ENCODE measurements around the gene RTKN. TPM values are rescaled to one million over a fixed set of nuclear protein-coding genes. Genes with fewer than 3 reads are reported as not detected.

RTKN gene
- total RNA-seq, 2 donors from 2014 or later = 83.6 to 117 TPM

- Histone ChIP-seq H3K27me3 (ENCODE audit: control insufficient read depth, insufficient read depth, low read length, poor library complexity, severe bottlenecking) (no peaks in the 10 kb centered on the region), H3K9ac (ENCODE audit: extremely low read depth, low read length, poor library complexity, severe bottlenecking) (no peak overlapping the region), H3K4me1 (ENCODE audit: control insufficient read depth, insufficient read depth, low read length) (peaks cover 6% of the 10 kb centered on the region), H3K36me3 (ENCODE audit: control insufficient read depth, insufficient read depth, low read length) (peaks cover 37% of the 10 kb centered on the region), H3K9me3 (ENCODE audit: control insufficient read depth, low read length) (no peaks in the 10 kb centered on the region), H3K4me3 (ENCODE audit: low read length) (no peak overlapping the region), H3K27ac (ENCODE audit: low read depth, low read length) (no peak overlapping the region)
- H3K4me3 Mint-ChIP-seq = no peak overlapping the region
- 93% methylated on average over 3 of the region's 3 CpGs; no CpG with 5 or more reads in 1 of the 2 experiments for WGBS, 2 experiments (ENCODE audit: insufficient coverage in 1 of 2, insufficient read length in 1 of 2)
- H3K4me1 Mint-ChIP-seq = peaks cover 32% of the 10 kb centered on the region
- no peak overlapping the region for H3K27ac Mint-ChIP-seq
- no peak for TF ChIP-seq CTCF (conservative IDR thresholded peaks at IDR 0.05)
- peaks cover 18% of the 10 kb centered on the region for H3K36me3 Mint-ChIP-seq (ENCODE audit: low read depth)
- H3K9me3 Mint-ChIP-seq = no peaks in the 10 kb centered on the region
- DNase-seq = no peak
- H3K27me3 Mint-ChIP-seq (ENCODE audit: insufficient read depth) = no peaks in the 10 kb centered on the region
Observed at GRCh38 chr2:74381751-74382150, 60.0 kb downstream of the RTKN start.

GRCh38 chr2:74379851-74380789 is 61.6 kb downstream of the RTKN start, which contains the start of gene DCTN1:
TSS of gene DCTN1 (minus strand) at chr2:74380311. CDS start at chr2:74380037, 274 bp downstream.
- Mint-ChIP-seq H3K9me3 (no peaks in the 10 kb centered on the region), H3K36me3 (ENCODE audit: low read depth) (peaks cover 30% of the 10 kb centered on the region), H3K27ac (peak within 1 kb of the TSS; percentile 95), H3K4me1 (peaks cover 33% of the 10 kb centered on the region), H3K27me3 (ENCODE audit: insufficient read depth) (no peaks in the 10 kb centered on the region), H3K4me3 (peak within 1 kb of the TSS; percentile 57)
- peaks cover 6% of the 10 kb centered on the region for H3K4me1 ChIP-seq (ENCODE audit: control insufficient read depth, insufficient read depth, low read length)
- H3K27me3 ChIP-seq (ENCODE audit: control insufficient read depth, insufficient read depth, low read length, poor library complexity, severe bottlenecking) = no peaks in the 10 kb centered on the region
- TF ChIP-seq CTCF (conservative IDR thresholded peaks at IDR 0.05) = no peak
- H3K9me3 ChIP-seq (ENCODE audit: control insufficient read depth, low read length) = no peaks in the 10 kb centered on the region
- H3K4me3 ChIP-seq (ENCODE audit: low read length) = peak within 1 kb of the TSS; percentile 77
- H3K9ac ChIP-seq (ENCODE audit: extremely low read depth, low read length, poor library complexity, severe bottlenecking) = peak within 1 kb of the TSS; percentile 28
- peaks cover 44% of the 10 kb centered on the region for H3K36me3 ChIP-seq (ENCODE audit: control insufficient read depth, insufficient read depth, low read length)
- 8 to 23% methylated on average over 5 to 14 of the region's 14 CpGs for WGBS, 2 experiments (ENCODE audit: insufficient coverage in 1 of 2, insufficient read length in 1 of 2)
- no peak within 1 kb of the TSS for H3K27ac ChIP-seq (ENCODE audit: low read depth, low read length)
- peak; percentile 91 for DNase-seq

- no peaks in the 10 kb centered on the region for H3K27me3 Mint-ChIP-seq (ENCODE audit: insufficient read depth)
- H3K27me3 ChIP-seq (ENCODE audit: control insufficient read depth, insufficient read depth, low read length, poor library complexity, severe bottlenecking) = no peaks in the 10 kb centered on the region
- DNase-seq = no peak
Observed at GRCh38 chr2:74378007-74378406, 63.7 kb downstream of the RTKN start.

More at GRCh38 chr2:74378007-74378406, 63.7 kb downstream of the RTKN start:
- H3K4me1 ChIP-seq (ENCODE audit: control insufficient read depth, insufficient read depth, low read length) = peaks cover 18% of the 10 kb centered on the region
- Mint-ChIP-seq H3K36me3 (ENCODE audit: low read depth) (peaks cover 21% of the 10 kb centered on the region), H3K9me3 (no peaks in the 10 kb centered on the region), H3K27ac (no peak overlapping the region), H3K4me1 (peaks cover 52% of the 10 kb centered on the region), H3K4me3 (no peak overlapping the region)
- no peak overlapping the region for H3K9ac ChIP-seq (ENCODE audit: extremely low read depth, low read length, poor library complexity, severe bottlenecking)
- WGBS, 2 experiments (ENCODE audit: insufficient coverage in 1 of 2, insufficient read length in 1 of 2) = 96 to 100% methylated on average over 6 to 10 of the region's 10 CpGs
- TF ChIP-seq CTCF (conservative IDR thresholded peaks at IDR 0.05) = no peak
- H3K36me3 ChIP-seq (ENCODE audit: control insufficient read depth, insufficient read depth, low read length) = peaks cover 40% of the 10 kb centered on the region
- peak overlapping the region; percentile 77 for H3K4me3 ChIP-seq (ENCODE audit: low read length)
- H3K9me3 ChIP-seq (ENCODE audit: control insufficient read depth, low read length) = no peaks in the 10 kb centered on the region
- H3K27ac ChIP-seq (ENCODE audit: low read depth, low read length) = no peak overlapping the region
